Measurements from ENCODE around the gene SOX9.

Gene SOX9

GRCh38 chr17:72175263-72175662 lies 54.4 kb downstream of the SOX9 start:
- no peak for TF ChIP-seq MAX (IDR thresholded peaks at IDR 0.05)
- no peak for TF ChIP-seq FOXM1 (IDR thresholded peaks at IDR 0.05; ENCODE audit: borderline replicate concordance, low read depth)
- TF ChIP-seq YY1 (IDR thresholded peaks at IDR 0.05; ENCODE audit: low read depth): no peak
- TF ChIP-seq TEAD4 (IDR thresholded peaks at IDR 0.05): no peak
- no peak for TF ChIP-seq TCF12 (IDR thresholded peaks at IDR 0.05; ENCODE audit: low read depth)
- no peak for TF ChIP-seq TAF1 (IDR thresholded peaks at IDR 0.05; ENCODE audit: low read depth)
- TF ChIP-seq EGR1 (IDR thresholded peaks at IDR 0.05): no peak
- TF ChIP-seq EP300 (IDR thresholded peaks at IDR 0.05; ENCODE audit: borderline replicate concordance): no peak
- no peak for TF ChIP-seq USF1 (IDR thresholded peaks at IDR 0.05)
- no peak for TF ChIP-seq ZBTB7A (IDR thresholded peaks at IDR 0.05; ENCODE audit: low read depth)
- TF ChIP-seq CEBPB (IDR thresholded peaks at IDR 0.05): no peak
- no peak for TF ChIP-seq RAD21 (IDR thresholded peaks at IDR 0.05; ENCODE audit: low read depth)
- TF ChIP-seq CREB1 (IDR thresholded peaks at IDR 0.05; ENCODE audit: low read depth): no peak
- no peak for TF ChIP-seq NFIC (IDR thresholded peaks at IDR 0.05)
- TF ChIP-seq REST (IDR thresholded peaks at IDR 0.05; ENCODE audit: low read depth): no peak
